ENCODE results near the gene KCNQ1.

DNA sequence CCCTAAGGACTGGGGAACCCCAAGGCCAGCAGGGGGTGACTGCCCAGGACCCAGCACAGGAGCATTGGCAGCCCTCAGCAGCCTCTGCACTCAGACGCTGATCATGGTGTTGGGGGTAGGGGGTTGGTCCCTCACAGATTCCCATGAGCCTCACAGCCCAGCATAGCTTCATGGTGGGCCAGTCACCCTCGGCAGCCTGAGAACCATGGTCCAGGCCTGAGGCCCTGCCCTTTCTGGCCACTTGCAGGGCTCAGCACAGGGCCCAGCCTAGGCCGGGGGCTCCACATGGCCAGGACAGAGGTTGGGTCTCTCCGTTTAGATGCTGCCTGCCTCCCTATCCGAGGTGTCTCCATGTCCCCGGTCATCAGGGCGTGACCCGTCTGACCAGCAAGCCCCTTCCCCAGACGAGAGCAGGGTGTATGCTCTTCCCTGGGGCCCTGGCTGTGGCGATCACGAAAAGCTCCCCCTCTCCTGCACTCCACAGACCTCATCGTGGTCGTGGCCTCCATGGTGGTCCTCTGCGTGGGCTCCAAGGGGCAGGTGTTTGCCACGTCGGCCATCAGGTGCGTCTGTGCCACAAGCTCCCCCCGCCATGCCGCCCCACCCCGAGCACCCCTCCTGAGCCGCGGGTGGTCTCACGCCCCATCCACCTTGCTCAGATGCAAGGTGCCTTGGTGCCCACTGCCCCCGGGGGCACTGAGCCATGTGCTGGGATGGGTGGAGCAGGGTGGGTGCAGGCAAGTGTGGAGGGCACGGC lies 126.2 kb downstream of the KCNQ1 start:
- TF ChIP-seq POLR2AphosphoS5 (IDR thresholded peaks at IDR 0.05; ENCODE audit: low read depth, low read length): no peak
- TF ChIP-seq POLR2A (IDR thresholded peaks at IDR 0.05; ENCODE audit: low read depth, low read length): no peak
- no peak for TF ChIP-seq TAF1 (IDR thresholded peaks at IDR 0.05; ENCODE audit: borderline replicate concordance, low read depth, low read length)

Data from GM12892 (cell line).